Raji (cell line): ENCODE measurements around the gene DYRK2.

Experiments used
- POLR2A ChIP-seq: IDR thresholded peaks from 2 replicates; pipeline ENCODE4 v1.6.1; 2011; ENCODE audit warnings: low read depth, low read length, control low read depth; ENCODE audit not compliant: insufficient read depth

The DYRK2 gene

GRCh38 chr12:67709367-67709954 is 60.9 kb downstream of the DYRK2 start:
- TF ChIP-seq POLR2A = no peak

- no peak for TF ChIP-seq POLR2A
Observed at GRCh38 chr12:67710582-67710981, 62.0 kb downstream of the DYRK2 start.

- TF ChIP-seq POLR2A = no peak
Observed at GRCh38 chr12:67712011-67712410, 63.5 kb downstream of the DYRK2 start.

- TF ChIP-seq POLR2A = no peak
Observed at GRCh38 chr12:67714648-67715047, 66.1 kb downstream of the DYRK2 start.
